ENCODE data around the gene DSE. TPM values are rescaled to one million over a fixed set of nuclear protein-coding genes. Genes with fewer than 3 reads are reported as not detected.

DSE gene
- total RNA-seq, 1 experiment from 2014 or later = 38.5 TPM

- ATAC-seq = no peak
- ChIA-PET RAD21 (ENCODE audit: low non-redundant PET in 1 of 2, low total read pairs in 2 of 2, uncharacterized antibody in 2 of 2, unreplicated experiment in 2 of 2) (no interaction called here), CTCF (no interaction called here), POLR2A (interaction anchor here (0.5 kb wide), 1 partner anchor 9 kb away, joined by 3 read pairs; no protein-coding TSS in a partner anchor)
- no peak overlapping the region for H3K9ac ChIP-seq (ENCODE audit: low read length)
- no peaks in the 10 kb centered on the region for H3K9me3 ChIP-seq (ENCODE audit: control insufficient read depth in 1 of 2, insufficient read depth in 1 of 2, low read depth in 1 of 2, low read length in 2 of 2)
- H3K9me2 ChIP-seq (ENCODE audit: insufficient read depth) = no peaks in the 10 kb centered on the region
- H3K4me2 ChIP-seq (ENCODE audit: low read length) = no peak overlapping the region
- peaks cover 0 to 6% of the 10 kb centered on the region in 2 experiments; a peak in 1 of 4 replicates for H3K4me1 ChIP-seq (ENCODE audit: control insufficient read depth in 1 of 2, insufficient read depth in 2 of 2, low read length in 2 of 2)
- no peaks in the 10 kb centered on the region for H3K79me2 ChIP-seq (ENCODE audit: insufficient read depth, low read length)
- no peaks in the 10 kb centered on the region for H3K27me3 ChIP-seq (ENCODE audit: insufficient read depth, low read length)
- no peak overlapping the region for H2AFZ ChIP-seq (ENCODE audit: low read depth, low read length, poor library complexity, severe bottlenecking)
- H3K27ac ChIP-seq (ENCODE audit: low read depth, low read length) = no peak overlapping the region
- BruUV-seq (replicated peaks) = no TSS peak
- no peaks in the 10 kb centered on the region for H3K36me3 ChIP-seq (ENCODE audit: control insufficient read depth in 1 of 2, insufficient read depth in 2 of 2, low read length in 2 of 2)
- no peak for DNase-seq (ENCODE audit: low read depth, low spot score)
- no peak for TF ChIP-seq SIN3A (IDR thresholded peaks at IDR 0.05; ENCODE audit: low read depth)
- no peak for TF ChIP-seq MAX (IDR thresholded peaks at IDR 0.05)
- TF ChIP-seq SRF (IDR thresholded peaks at IDR 0.05; ENCODE audit: low read depth) = no peak
- TF ChIP-seq ATF3 (IDR thresholded peaks at IDR 0.05) = no peak
- no peak for TF ChIP-seq RAD21 (IDR thresholded peaks at IDR 0.05; ENCODE audit: low read depth)
- TF ChIP-seq CBX3 (IDR thresholded peaks at IDR 0.05; ENCODE audit: low read depth) = no peak
- TF ChIP-seq ZBTB33 (IDR thresholded peaks at IDR 0.05; ENCODE audit: extremely low read depth, insufficient replicate concordance, low read length) = no peak
- TF ChIP-seq REST (IDR thresholded peaks at IDR 0.05; ENCODE audit: low read depth) = no peak
- TF ChIP-seq EZH2 (IDR thresholded peaks at IDR 0.05) = no peak
- TF ChIP-seq TCF7L2 (IDR thresholded peaks at IDR 0.05; ENCODE audit: borderline replicate concordance, extremely low read depth, insufficient read depth, insufficient read length) = no peak
- intact Hi-C loops (cut with micrococcal nuclease) = no loop called here
- H3K4me3 ChIP-seq (replicated peaks in 1 of 2; ENCODE audit: low read depth in 1 of 2, low read length in 2 of 2) = no peak overlapping the region
- H4K20me1 ChIP-seq (ENCODE audit: insufficient read depth) = no peaks in the 10 kb centered on the region
Observed at GRCh38 chr6:116355796-116356195, 15.0 kb upstream of the DSE start.
